Activated effector memory CD4-positive, alpha-beta T cell treated with Interleukin-2 at 50 U/mL for 16 hours (primary cell): Measurements from ENCODE around the gene SPEM3.

Source experiments
- DNase-seq: peaks from one replicate; pipeline ENCODE4 v3.0.0-alpha.2; 2020

The SPEM3 gene

GRCh38 chr17:7403977-7404736 lies 24.5 kb upstream of the SPEM3 start, which contains the start of gene TMEM256:
Gene TMEM256 (minus strand): TSS chr17:7404097. CDS start chr17:7404084, 13 bp downstream.
- peak; percentile 92 for DNase-seq

DNA sequence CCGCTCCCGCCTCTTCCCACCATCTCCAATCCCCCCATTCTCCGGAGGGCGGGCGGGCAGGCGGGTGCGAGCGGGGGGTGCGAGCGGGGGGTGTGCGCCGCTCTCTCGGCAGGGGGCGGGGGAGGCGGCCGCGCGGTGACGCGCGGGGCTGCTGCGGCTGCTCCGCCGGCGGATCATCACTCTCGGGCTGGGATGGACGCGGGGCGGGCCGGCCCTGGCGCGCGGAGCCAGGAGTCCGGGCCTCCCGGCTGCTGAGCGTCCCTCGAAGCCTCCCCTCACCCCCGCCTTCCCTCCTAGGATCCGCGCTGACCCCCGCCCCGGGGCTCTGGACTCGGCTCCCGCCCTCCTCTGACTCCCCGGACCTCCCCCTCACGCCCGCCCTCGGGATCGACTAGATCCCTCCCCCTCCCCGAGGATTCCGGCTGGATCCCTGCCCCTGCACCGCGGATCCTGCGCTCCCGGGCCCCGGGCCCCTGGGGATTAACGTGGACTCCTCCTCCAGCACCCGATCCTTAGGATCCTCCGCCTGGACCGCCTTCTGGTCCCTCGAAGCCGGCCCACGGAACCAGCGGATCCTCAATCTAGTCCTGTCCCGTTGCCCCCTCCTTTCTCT lies 23.8 kb upstream of the SPEM3 start:
- DNase-seq: no peak

GRCh38 chr17:7405350-7406234 lies 23.1 kb upstream of the SPEM3 start:
- DNase-seq: no peak

GRCh38 chr17:7406235-7406825 lies 22.3 kb upstream of the SPEM3 start:
- DNase-seq: no peak

DNA sequence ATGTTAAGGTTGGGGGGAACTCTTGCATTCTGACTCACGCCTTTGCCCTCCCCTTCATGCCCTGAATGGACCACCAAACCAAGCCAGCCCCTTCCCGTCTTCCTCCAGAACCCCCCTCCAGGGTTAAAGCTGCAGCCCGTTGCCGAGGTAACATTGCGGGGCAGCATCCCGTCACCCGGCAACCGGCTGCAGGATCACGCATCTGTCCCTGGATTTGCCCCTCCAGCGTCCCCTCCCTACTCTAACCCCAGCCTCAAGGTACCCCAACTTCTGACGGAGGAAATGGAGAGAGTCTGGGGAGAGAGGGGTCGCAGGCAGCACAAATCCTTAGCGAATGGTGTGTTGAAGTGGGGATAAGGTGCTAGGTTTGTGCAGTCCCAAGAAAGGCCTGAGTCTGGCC lies 21.6 kb upstream of the SPEM3 start:
- no peak for DNase-seq

DNA sequence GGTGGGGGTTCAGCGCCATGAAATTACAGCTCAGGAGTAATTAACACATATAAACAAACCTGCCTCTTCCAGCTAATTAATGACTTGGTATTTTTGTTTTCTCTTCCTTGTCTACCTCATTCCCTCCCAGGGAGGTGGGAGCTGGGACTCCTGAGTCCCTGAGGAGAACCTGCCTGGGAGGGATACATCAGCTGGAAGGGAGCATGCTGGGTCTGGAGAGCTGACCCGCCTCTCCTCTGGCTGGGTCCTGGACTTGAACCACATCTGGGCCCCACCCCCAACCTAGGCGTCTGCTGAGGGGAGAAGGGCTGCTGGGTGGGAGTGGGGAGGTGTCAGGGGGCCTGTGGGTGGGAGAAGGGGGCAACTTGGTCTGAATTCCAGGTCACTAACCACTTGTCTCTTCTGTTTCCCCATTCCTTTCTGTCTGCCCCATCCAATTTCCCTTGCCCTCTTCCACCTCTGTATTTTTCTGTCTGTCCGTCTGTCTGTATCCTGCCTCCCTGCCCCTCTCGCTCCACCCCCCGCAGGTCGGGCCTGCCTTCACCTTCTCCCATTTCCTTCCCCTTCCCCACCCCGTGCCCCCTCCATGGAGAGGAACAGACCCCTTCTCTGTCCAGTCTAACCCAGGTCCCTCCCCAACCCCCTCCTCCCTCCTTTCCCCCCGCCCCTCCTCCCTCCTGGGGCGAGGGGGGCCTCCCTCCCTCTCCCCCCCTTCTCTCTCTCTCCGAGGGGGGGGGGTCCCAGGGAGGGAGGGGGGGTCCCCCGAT lies 21.0 kb upstream of the SPEM3 start, which contains the start of gene NLGN2:
NLGN2 (plus strand) TSS at position 361 of the 767 bp plus-strand sequence. CDS start 411 bp downstream, outside the sequence.
- DNase-seq: no peak

DNA sequence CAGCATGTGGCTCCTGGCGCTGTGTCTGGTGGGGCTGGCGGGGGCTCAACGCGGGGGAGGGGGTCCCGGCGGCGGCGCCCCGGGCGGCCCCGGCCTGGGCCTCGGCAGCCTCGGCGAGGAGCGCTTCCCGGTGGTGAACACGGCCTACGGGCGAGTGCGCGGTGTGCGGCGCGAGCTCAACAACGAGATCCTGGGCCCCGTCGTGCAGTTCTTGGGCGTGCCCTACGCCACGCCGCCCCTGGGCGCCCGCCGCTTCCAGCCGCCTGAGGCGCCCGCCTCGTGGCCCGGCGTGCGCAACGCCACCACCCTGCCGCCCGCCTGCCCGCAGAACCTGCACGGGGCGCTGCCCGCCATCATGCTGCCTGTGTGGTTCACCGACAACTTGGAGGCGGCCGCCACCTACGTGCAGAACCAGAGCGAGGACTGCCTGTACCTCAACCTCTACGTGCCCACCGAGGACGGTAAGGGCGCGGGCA lies 20.4 kb upstream of the SPEM3 start:
- DNase-seq: peak; percentile 18

DNA sequence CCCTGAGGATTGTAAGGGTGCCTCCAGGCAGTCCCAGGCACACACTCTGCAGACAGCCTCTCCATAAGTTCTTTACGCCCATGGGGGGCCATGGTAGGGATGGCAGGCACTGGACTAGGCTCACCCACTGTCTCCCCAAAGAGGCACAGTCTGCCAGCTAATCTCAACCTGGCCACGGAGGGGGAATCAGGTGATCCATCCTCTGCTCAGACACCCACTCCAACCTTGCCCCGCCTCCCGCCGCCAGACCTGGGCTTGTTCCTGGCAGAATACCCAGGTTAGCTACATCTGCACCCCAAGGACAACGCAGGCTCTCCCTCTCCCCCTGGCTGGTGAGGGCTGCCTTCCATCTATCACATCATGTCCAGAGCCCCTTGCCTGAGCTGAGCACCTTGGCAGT lies 19.8 kb upstream of the SPEM3 start:
- DNase-seq: no peak

DNA sequence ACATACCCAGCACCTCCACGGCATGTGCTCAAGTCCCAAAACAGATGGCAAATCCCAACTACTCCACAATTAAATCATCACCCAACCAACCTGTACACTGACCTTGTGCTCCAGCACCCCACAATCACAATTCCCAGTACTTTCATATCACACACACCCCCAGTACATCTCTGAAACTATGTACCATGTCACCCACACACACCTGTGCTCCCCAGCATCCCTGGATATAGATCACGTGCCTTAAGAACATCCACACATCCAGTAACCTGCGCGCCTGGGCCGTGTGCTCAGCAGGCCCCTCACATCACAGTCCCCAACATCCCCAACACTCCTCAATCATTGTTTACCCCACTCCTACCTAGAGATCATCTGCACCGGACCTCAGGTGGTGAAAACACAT lies 18.9 kb upstream of the SPEM3 start:
- DNase-seq: no peak

DNA sequence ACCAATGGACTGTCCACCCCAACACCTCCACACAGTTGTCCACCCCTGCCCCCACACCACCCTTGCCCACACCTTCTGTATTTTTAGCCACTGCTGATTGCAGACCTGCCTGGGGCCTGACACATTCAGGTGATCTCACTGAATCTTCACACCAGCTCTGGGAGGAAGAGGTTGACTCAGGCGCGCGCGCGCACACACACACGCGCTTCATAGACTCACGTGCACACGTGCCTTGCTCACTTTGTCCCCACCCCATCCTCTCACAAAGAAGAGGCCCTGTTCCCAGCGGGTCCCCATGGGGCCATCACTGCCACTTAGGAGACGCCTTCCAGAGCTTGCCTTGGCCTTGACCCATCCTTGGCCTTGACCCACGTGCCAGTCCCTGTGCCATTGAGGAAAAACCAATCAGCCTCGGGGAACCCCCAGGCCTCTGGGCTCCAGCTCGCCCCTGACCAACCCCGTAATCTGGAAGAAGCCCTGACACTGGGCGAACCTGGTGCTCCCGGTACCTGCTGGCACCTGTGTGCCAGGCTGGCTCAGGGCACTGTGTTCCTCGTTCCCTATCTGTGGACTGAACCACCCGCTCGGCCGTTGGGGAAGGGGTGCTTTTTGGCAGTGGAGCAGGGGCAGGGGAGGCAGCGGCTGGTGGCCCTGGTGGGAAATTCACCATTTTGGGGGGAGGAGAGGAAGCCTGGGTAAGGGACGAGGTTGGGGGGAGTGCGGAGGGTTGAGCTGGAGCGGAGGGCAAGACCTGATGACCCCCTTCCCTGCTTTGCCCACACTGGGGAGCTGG lies 17.8 kb upstream of the SPEM3 start:
- DNase-seq: no peak

- no peak for DNase-seq
Observed at GRCh38 chr17:7411427-7411750, 17.3 kb upstream of the SPEM3 start.

DNA sequence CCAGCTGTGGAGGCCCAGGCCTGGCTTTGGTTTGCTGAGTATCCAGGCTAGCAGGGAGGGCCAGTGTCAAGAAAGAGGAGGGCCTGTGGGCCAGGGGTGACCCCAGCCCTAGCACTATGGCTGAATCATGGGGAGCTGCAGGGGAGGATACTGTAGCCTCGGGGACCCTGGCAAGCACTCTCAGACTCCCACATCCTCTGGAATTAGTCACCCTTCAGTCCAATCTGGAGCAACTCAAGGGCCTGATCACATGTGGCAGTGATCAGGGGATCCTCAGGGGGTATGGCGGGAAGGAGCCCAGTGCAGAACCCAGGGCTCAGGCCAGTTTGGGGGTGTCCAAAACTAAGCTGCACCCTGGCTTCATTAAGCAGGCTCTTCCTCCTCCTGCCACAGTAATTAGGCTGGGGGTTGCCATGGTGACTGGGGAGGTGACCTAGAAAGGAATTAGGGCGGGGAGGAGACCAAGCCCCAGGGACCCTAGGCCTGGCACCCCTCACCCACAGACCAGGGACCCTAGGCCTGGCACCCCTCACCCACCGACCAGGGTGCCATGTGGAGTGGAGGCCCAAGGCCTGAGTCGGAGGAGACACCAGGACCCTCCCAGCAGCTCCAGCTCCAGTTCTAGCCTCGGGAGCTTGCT lies 15.2 kb upstream of the SPEM3 start:
- DNase-seq: no peak

- DNase-seq: no peak
Observed at GRCh38 chr17:7414837-7415236, 13.8 kb upstream of the SPEM3 start.

GRCh38 chr17:7415784-7416183 lies 12.9 kb upstream of the SPEM3 start:
- no peak for DNase-seq

DNA sequence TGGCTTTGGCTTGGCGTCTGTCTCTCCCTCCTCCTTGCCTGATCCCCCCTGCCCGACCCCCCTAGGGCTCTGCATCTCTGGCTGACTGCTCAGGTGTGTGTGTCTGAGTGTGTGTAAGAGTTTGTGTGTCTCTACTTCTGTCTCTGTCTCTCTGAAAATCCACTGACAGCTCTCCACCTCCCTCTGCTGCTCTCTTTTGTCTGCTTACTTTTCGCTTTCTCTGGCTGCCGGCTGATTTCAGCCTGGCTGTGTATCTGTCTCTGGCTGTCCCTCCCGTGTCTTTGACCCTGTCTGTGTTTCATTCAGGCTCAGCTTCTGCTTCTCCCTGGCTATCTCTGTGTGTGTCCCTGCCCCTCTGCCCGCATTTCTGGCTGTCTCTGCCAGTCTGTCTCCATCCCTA lies 12.3 kb upstream of the SPEM3 start:
- DNase-seq: no peak

- no peak for DNase-seq
Observed at GRCh38 chr17:7417056-7417655, 11.5 kb upstream of the SPEM3 start.

GRCh38 chr17:7418472-7419152 lies 10.0 kb upstream of the SPEM3 start:
- DNase-seq: no peak

- DNase-seq: no peak
Observed at GRCh38 chr17:7419819-7420610, 8.6 kb upstream of the SPEM3 start, which contains the start of gene SPEM1. Gene SPEM1 (plus strand): TSS chr17:7420324. CDS start chr17:7420385, 61 bp downstream.

DNA sequence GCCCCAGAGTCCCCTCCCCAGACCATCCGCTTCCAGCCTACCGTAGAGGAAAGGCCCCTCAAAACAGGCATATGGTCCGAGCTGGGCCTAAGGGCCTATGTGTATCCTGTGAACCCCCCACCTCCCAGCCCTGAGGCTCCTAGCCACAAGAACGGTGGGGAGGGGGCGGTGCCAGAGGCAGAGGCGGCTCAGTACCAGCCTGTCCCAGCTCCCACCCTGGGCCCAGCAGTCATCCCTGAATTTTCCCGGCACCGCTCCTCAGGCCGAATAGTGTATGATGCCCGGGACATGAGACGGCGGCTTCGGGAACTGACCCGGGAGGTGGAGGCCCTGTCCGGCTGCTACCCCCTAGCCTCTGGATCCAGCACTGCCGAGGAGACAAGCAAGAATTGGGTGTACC lies 7.5 kb upstream of the SPEM3 start:
- DNase-seq: no peak
